NCI-H128 (cell line): ENCODE data around the gene ANKRD18A.
A peak's percentile ranks its signal among the peaks of the same experiment; 100 is the strongest.

Experiments
- DNase-seq: peaks from one replicate; lab custom pipeline; 2025; ENCODE audit not compliant: unreplicated experiment; lab: John Stamatoyannopoulos, UW

The ANKRD18A gene

GRCh38 chr9:38620483-38621433, at the start of gene ANKRD18A:
ANKRD18A (minus strand) TSS chr9:38620596; CDS start chr9:38620285, 311 bp downstream.
- DNase-seq: peak; percentile 80

DNA sequence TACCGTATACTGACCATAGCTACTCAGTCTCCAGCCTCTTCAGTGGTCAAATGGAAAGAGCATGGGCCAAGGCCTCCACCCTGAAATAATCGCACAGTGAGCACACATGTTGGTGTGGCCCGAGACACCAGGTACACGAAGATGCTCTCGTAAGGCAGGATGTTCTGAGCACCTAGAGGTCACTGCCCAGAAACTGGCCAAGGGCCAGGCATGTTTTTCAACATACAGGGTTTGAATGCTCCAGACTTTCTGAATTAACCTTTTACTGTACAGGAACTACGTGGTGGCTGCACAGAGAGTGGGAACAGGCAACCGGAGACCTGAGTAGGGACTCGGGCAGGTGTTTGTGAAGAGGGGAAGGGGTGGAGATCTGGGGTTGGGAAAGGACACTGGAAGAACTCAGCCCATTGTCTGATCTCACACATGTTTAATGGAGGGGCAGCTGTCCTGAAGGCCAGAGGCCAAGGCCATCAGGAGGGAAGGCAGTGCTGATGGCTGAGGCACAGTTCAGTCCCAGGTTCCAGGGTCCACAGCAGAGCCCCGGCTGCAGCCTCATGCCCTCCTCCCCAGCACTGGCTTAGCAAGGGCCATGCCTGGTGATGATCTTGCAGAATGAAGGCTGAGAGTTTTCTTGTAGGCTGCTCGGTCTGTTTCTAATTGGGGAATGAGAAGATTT, 48.5 kb upstream of the ANKRD18A start:
- no peak for DNase-seq

DNA sequence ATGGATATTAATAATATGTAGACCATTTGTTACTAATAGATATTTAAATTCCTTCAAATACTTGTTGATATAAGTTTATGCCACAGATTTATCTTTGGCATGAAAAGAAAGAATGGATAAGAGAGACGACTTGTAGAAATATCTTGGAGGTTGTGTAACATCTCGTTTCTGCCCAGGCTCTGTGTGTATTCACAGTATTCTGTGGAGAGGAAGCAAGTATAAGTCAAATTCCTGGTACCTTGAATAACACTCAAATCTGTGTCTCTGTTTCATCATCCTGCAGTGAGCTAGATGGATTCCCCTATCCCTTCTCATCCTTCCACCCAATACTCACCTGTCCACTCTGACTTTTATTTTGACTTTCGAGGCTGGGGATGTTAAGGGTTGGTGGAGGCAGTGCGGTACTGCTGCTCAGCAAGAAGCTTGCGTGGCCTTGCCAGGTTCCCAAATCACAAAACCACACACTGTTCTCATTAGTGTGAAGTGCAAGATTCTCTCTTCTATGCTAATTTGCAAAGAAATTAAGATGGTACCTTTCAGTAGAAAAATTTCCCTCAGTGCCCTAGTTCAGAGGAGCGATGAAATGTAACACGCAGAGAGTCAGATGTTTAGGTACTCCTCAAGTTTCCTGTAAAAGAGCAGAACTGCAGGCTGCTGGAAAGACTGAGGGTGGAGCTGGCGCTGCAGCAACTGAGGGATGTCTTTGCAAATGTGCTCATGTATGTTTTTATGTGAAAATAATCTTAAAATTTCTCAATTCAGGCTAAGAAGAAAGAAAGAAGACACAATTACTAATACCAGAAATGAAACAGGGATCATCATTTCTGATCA, 42.6 kb upstream of the ANKRD18A start:
- no peak for DNase-seq

- no peak for DNase-seq
These were observed 39.1 kb upstream of the ANKRD18A start for GRCh38 chr9:38659538-38659937.

- no peak for DNase-seq
These were observed 36.5 kb upstream of the ANKRD18A start for GRCh38 chr9:38656896-38657295.

- no peak for DNase-seq
These were observed 32.1 kb upstream of the ANKRD18A start for GRCh38 chr9:38652486-38652885.

DNA sequence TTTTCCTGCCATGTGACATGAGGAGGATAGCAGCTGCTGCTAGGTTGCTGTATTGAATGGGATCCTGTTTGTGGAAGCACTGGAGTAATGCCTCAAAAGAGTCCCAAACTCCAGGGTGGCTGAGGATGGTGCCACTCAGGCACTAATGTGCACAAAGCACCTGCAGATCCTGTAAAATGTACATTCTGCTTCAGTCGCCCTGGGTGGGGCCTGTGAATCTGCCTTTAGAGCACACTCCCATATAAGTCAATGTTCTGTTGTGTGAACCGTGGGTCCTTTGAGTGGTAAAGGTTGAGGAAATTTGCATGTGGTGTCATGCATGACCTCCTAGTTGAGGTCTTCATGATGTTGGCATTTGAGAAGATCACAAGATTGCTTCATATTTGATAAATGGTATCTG, 31.6 kb upstream of the ANKRD18A start:
- DNase-seq: no peak

DNA sequence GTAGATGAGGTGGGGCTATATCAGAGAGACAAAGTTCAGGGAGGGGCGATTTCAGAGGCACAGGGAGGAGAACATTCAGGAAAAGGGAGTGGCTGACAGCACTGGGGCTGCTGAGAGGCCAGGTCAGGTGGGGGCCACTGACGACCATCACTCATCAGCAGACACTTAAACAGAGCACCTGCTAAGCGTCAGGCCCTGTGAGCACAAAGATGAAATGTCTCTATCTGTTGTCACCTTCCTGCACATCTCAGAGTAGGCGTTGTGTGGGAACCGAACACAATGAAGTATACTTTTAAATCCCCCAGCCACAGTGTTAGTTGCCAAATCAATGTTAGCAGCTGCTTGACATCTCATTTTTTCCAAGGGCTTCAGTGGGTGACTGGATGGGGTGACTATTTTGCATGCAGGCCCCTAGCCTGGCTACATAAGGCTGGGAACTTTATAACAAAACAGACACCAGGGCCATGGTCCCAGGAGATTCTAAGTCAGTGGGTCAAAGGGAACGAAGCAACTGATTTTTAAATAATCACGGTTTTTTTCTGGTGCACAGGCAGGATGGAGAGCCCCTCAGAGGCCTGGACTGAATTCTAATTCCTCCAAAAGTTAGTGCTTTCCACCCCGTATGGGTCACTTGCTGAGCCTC, 31.1 kb upstream of the ANKRD18A start:
- DNase-seq: no peak

- no peak for DNase-seq
These were observed 30.2 kb upstream of the ANKRD18A start for GRCh38 chr9:38650564-38650963.

- DNase-seq: no peak
These were observed 29.5 kb upstream of the ANKRD18A start for GRCh38 chr9:38649731-38650363.

GRCh38 chr9:38644601-38645000, 24.2 kb upstream of the ANKRD18A start:
- no peak for DNase-seq

DNA sequence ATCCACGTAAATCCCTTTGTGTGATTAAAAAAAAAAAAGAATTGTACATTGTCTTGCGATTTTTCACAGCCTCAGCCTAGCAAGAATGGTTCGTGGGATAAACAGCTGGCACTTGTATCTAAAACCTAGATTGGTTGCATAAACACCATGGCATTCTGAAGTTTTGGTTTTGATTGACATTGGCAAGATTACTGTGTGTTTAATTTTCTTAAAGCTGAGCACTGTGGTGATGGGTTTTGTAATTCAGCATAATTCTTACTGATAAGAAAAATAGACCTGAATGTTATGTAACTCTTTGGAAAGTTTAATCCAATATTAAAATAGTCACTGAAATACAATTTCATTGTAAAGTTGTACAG, 23.4 kb upstream of the ANKRD18A start:
- no peak for DNase-seq

DNA sequence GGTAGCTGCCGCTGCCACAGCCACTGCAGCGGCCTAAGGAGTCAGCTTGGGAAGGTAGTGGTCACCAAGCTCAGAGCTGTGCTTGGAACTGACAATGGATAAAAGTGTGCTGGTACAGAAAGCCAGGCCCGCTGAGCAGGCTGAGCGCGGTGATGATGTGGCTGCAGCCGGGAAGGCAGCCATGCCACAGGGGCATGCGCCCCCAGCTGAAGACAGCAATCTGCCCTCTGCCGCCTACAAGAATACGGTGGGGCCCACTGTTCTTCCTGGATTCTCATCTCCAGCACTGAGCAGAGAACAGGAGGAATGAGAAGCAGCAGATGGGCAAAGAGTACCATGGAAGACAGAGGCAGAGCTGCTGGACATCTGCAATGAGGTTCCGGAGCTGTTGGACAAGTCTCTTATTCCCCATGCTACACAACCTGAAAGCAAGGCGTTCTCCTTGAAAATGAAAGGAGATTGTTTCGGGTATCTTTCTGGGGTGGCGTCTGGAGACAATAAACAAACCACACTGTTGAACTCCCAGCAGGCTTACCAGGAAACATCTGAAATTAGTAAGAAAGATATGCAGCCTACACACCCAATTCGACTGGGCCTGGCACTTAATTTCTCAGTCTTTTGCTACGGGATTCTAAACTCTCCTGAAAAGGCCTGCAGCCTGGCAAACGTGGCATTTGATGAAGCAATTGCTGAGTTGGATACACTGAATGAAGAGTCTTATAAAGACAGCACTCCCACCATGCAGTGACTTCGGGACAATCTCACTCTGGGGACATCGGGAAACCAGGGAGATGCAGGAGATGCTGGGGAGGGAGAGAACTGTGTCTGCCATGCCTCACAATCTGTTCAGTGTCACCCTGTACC, 22.8 kb upstream of the ANKRD18A start:
- no peak for DNase-seq

- peak; percentile 50 for DNase-seq
These were observed 21.8 kb upstream of the ANKRD18A start for GRCh38 chr9:38641985-38642864.

DNA sequence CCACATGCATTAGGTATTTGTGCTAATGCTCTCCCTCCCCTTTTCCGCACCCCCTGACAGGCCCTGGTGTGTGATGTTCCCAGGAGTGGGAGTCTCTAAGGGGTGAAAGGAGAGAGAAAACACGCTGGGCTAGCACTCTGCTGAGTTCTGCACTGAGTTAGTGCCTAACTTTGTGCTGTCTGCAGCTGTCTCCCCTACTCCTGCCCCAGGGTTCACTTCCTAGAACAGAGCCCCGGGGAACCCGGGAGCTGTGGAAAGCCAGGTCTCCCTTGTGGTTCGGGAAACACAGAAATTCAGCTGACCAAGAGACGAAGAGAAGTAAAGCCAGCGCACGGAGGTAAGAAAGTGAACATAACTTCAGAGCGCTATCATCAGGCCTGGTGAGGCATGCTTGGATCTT, 20.7 kb upstream of the ANKRD18A start:
- DNase-seq: no peak

DNA sequence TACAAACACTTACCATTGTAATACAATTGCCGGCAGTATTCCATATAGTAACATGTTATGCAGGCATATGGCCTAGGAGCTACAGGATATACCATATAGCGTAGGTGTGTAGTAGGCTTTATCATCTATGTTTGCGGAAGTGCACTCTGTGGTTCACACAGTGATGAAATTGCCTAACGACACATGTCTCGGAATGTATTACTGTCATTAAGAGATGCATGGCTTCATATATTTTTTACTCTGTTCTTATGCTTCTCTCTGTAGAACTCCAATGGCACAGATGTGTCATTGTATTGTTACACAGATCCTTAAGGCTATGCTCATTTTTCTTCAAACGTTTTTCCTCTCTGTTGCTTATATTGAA, 19.2 kb upstream of the ANKRD18A start:
- no peak for DNase-seq

DNA sequence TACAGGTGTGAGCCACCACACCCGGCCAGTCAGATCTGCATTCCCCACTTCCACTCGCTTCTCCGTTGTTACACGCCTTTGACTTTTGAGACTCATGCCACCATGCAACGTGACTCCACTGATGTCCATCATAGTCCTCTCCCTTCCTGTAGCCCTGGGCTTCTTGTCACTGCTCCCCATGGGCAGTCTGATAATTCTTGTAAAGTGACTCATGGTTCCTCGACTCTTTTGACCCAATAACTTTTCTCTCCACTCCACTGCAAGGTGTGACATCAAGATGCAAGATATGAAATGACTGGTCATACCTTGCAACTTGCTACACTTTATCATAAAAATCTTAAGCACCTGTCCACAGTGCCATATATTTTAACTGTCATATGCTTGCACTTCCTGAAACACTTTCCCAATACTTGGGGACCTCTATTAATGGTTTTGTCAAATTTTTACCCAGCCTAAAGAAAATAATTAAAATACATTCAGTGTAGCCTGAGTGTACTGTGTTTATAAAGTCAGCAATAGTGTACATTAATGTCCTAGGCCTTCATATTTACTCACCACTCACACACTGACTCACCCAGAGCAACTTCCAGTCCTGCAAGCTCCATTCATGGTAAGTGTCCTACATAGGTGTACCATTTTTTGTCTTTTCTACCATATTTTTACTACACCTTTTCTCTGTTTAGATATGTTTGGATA, 18.6 kb upstream of the ANKRD18A start:
- no peak for DNase-seq

GRCh38 chr9:38634315-38634714, 13.9 kb upstream of the ANKRD18A start:
- no peak for DNase-seq
